ENCODE measurements around the gene STARD3NL.
"Not testable (repeated sequence)": the region's sequence is repeated elsewhere in the genome, so short reads cannot be mapped to it uniquely, and the experiment has no call there.

STARD3NL gene

GRCh38 chr7:38178004-38178694, at the start of gene STARD3NL:
Gene STARD3NL (plus strand): TSS chr7:38178245. CDS start chr7:38207505, 29,260 bp downstream.
- DNase-seq = peak; percentile 99

GRCh38 chr7:38129162-38129561, 48.9 kb upstream of the STARD3NL start:
- DNase-seq = no peak

- DNase-seq = no peak
Measured at GRCh38 chr7:38129579-38129978, 48.5 kb upstream of the STARD3NL start.

- DNase-seq = no peak
Measured at GRCh38 chr7:38138171-38138570, 39.9 kb upstream of the STARD3NL start.

GRCh38 chr7:38141187-38141586, 36.9 kb upstream of the STARD3NL start:
- DNase-seq = no peak

- no peak for DNase-seq
Measured at GRCh38 chr7:38142736-38143135, 35.3 kb upstream of the STARD3NL start.

- no peak for DNase-seq
Measured at GRCh38 chr7:38147005-38147404, 31.0 kb upstream of the STARD3NL start.

GRCh38 chr7:38151556-38151955, 26.5 kb upstream of the STARD3NL start:
- no peak for DNase-seq

GRCh38 chr7:38153515-38153914, 24.5 kb upstream of the STARD3NL start:
- no peak for DNase-seq

- DNase-seq = no peak
Measured at GRCh38 chr7:38154278-38154677, 23.8 kb upstream of the STARD3NL start.

GRCh38 chr7:38160003-38160571, 18.0 kb upstream of the STARD3NL start:
- DNase-seq = no peak

- no peak for DNase-seq
Measured at GRCh38 chr7:38162036-38162435, 16.0 kb upstream of the STARD3NL start.

GRCh38 chr7:38163671-38164070, 14.4 kb upstream of the STARD3NL start:
- no peak for DNase-seq

- no peak for DNase-seq
Measured at GRCh38 chr7:38168890-38169570, 9.0 kb upstream of the STARD3NL start.

- DNase-seq = no peak
Measured at GRCh38 chr7:38169847-38170246, 8.2 kb upstream of the STARD3NL start.

GRCh38 chr7:38171623-38172391, 6.2 kb upstream of the STARD3NL start:
- no peak for DNase-seq

GRCh38 chr7:38175547-38175946, 2.5 kb upstream of the STARD3NL start:
- not testable (repeated sequence) for DNase-seq

GRCh38 chr7:38177621-38178003, 433 bp upstream of the STARD3NL start:
- DNase-seq = no peak

- DNase-seq = peak; percentile 51
Measured at GRCh38 chr7:38178695-38179344, 775 bp downstream of the STARD3NL start.

- no peak for DNase-seq
Measured at GRCh38 chr7:38179776-38180226, 1.8 kb downstream of the STARD3NL start.

GRCh38 chr7:38181111-38181510, 3.1 kb downstream of the STARD3NL start:
- no peak for DNase-seq

GRCh38 chr7:38182450-38182849, 4.4 kb downstream of the STARD3NL start:
- no peak for DNase-seq
